HG02623 (cell line): ENCODE measurements around the gene TLCD1.

Experiments used
- ATAC-seq: cut with Tn5 transposase; IDR thresholded peaks from one replicate; pipeline ENCODE4 v1.9.1; 2021; ENCODE audit warnings: moderate library complexity; ENCODE audit not compliant: unreplicated experiment

Gene TLCD1

GRCh38 chr17:28726226-28726626, at the start of gene TLCD1:
Gene TLCD1 (minus strand): TSS chr17:28726233. CDS start chr17:28726097, 136 bp downstream.
- ATAC-seq: no peak

- no peak for ATAC-seq
Observed at GRCh38 chr17:28774206-28774605, 48.2 kb upstream of the TLCD1 start.

- ATAC-seq: no peak
Observed at GRCh38 chr17:28773736-28774135, 47.7 kb upstream of the TLCD1 start.

- ATAC-seq: no peak
Observed at GRCh38 chr17:28765038-28765437, 39.0 kb upstream of the TLCD1 start.

- ATAC-seq: no peak
Observed at GRCh38 chr17:28763804-28764266, 37.8 kb upstream of the TLCD1 start.

GRCh38 chr17:28763137-28763799, 37.2 kb upstream of the TLCD1 start:
- ATAC-seq: no peak

GRCh38 chr17:28760601-28761562, 34.8 kb upstream of the TLCD1 start:
- no peak for ATAC-seq

GRCh38 chr17:28759256-28759865, 33.3 kb upstream of the TLCD1 start:
- ATAC-seq: no peak

- no peak for ATAC-seq
Observed at GRCh38 chr17:28758411-28759121, 32.5 kb upstream of the TLCD1 start.

- ATAC-seq: no peak
Observed at GRCh38 chr17:28756049-28756804, 30.2 kb upstream of the TLCD1 start.

- no peak for ATAC-seq
Observed at GRCh38 chr17:28755486-28755885, 29.5 kb upstream of the TLCD1 start.

GRCh38 chr17:28751600-28752366, 25.8 kb upstream of the TLCD1 start:
- ATAC-seq: no peak

- ATAC-seq: no peak
Observed at GRCh38 chr17:28750178-28751047, 24.4 kb upstream of the TLCD1 start.

- ATAC-seq: no peak
Observed at GRCh38 chr17:28749516-28750177, 23.6 kb upstream of the TLCD1 start.

GRCh38 chr17:28748852-28749515, 23.0 kb upstream of the TLCD1 start:
- ATAC-seq: no peak

- ATAC-seq: no peak
Observed at GRCh38 chr17:28747801-28748750, 22.0 kb upstream of the TLCD1 start.
